Measurements from ENCODE around the gene PPARD.

DNA sequence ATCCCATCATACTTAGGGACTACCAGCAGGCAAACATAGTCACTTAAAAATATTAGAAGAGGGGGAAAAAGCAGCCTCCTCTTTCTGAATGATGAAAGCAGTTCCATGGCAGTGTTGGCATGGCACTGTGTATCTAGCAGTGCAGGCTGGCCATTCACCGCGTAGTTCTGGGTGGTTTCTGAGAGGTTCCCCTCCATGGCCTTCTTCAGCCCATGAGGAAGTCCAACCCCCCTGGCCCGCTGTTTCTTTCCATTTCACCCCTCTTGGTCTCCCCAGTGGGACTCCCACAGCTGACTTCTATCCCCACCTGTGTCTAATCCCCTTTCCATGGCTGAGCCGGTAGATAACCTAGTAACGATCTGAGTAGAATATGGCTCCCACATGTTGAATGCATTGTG lies 17.0 kb downstream of the PPARD start:
- TF ChIP-seq, protein P1, sequence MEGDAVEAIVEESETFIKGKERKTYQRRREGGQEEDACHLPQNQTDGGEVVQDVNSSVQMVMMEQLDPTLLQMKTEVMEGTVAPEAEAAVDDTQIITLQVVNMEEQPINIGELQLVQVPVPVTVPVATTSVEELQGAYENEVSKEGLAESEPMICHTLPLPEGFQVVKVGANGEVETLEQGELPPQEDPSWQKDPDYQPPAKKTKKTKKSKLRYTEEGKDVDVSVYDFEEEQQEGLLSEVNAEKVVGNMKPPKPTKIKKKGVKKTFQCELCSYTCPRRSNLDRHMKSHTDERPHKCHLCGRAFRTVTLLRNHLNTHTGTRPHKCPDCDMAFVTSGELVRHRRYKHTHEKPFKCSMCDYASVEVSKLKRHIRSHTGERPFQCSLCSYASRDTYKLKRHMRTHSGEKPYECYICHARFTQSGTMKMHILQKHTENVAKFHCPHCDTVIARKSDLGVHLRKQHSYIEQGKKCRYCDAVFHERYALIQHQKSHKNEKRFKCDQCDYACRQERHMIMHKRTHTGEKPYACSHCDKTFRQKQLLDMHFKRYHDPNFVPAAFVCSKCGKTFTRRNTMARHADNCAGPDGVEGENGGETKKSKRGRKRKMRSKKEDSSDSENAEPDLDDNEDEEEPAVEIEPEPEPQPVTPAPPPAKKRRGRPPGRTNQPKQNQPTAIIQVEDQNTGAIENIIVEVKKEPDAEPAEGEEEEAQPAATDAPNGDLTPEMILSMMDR (IDR thresholded peaks at IDR 0.05; ENCODE audit: low read depth, low read length) = no peak
- no peak for TF ChIP-seq EZH2phosphoT487 (IDR thresholded peaks at IDR 0.05; ENCODE audit: low read depth)
